Right lobe of liver (tissue), 6 donors: ENCODE measurements around the gene PDIA4. TPM values are rescaled to one million over a fixed set of nuclear protein-coding genes. Genes with fewer than 3 reads are reported as not detected.
"Not testable (repeated sequence)": the region's sequence is repeated elsewhere in the genome, so short reads cannot be mapped to it uniquely, and the experiment has no call there.

ENCODE experiments used
- ATAC-seq, 4 donors: fragments of 200-7000 bp; cut with Tn5 transposase; one replicate each; pipeline ENCODE4 v1.9.1; 2020; ENCODE audit warnings: mild to moderate bottlenecking in 4 of 4, moderate library complexity in 4 of 4
- DNase-seq, 3 donors: peaks; one replicate each; pipeline ENCODE4 v3.0.0-alpha.2; 2020
- H3K27ac ChIP-seq, 3 donors: fragments of 200-600 bp; one replicate each; pipeline ENCODE4 v1.8.0; 2022
- H3K27me3 ChIP-seq, 2 donors: fragments of 200-600 bp; one replicate each; pipeline ENCODE4 v1.8.0; 2022
- H3K36me3 ChIP-seq, 4 donors: fragments of 200-600 bp; sonication (generic) in 1 of 4; one replicate each; pipeline versions ENCODE4 v1.5.1 to v1.8.0; 2017 to 2022; ENCODE audit warnings: control low read depth in 1 of 4
- H3K4me1 ChIP-seq, 4 donors: fragments of 200-600 bp; sonication (generic) in 1 of 4; one replicate each; pipeline versions ENCODE4 v1.5.1 to v1.8.0; 2017 to 2022; ENCODE audit warnings: control low read depth in 1 of 4
- H3K4me3 ChIP-seq, 3 donors: fragments of 200-600 bp; one replicate each; pipeline ENCODE4 v1.8.0; 2022
- H3K9me3 ChIP-seq, 4 donors: fragments of 200-600 bp; sonication (generic) in 1 of 4; one replicate each; pipeline versions ENCODE4 v1.5.1 to v1.8.0; 2017 to 2022; ENCODE audit warnings: control low read depth in 1 of 4
- CTCF ChIP-seq, 4 donors: fragments of 200-600 bp in 3 of 4; fragments of 450-650 bp in 1 of 4; IDR thresholded peaks; one replicate each; pipeline versions ENCODE4 v1.5.1 to v1.8.0; 2016 to 2022; ENCODE audit warnings: antibody characterized with exemption in 4 of 4, mild to moderate bottlenecking in 2 of 4
- POLR2A ChIP-seq: fragments of 450-650 bp; IDR thresholded peaks from one replicate; pipeline ENCODE4 v1.6.1; 2017; ENCODE audit warnings: antibody characterized with exemption, mild to moderate bottlenecking
- WGBS: methylation state at CpG from one replicate; pipeline ENCODE4 v1.1.6; 2018; ENCODE audit warnings: low coverage, low lambda C conversion rate; ENCODE audit not compliant: insufficient coverage; ENCODE audit errors: missing lambda C conversion rate; 5-methylcytosine and 5-hydroxymethylcytosine counted together
- intact Hi-C, 2 donors: fragments of 100-400 bp; cut with DNase I; formaldehyde crosslinking; loops; one replicate each; pipeline versions ENCODE4 v1.11.2 to v1.14.1; 2022
- total RNA-seq, 6 experiments: library from RNA; depleted of rRNA in 2 of 6; stranded (reverse); fragments of >200 nt in 2 of 6; fragmentation: NEBNext Ultra II Directional in 3 of 6; extraction: Animal tissue kit (Norgen Biotek cat#: 25700) in 3 of 6; gene quantifications; one replicate each; pipeline versions ENCODE4 v1.1.0 to v1.2.4, GENCODE V29; 2016 to 2023
- donor health status: DM: no; HTN: yes; CAD: no.
- donor health status: DM: no; HTN: no; CAD: no.
- donor health status: DM: no; HTN: no; CAD: no.
- donor health status: DM: no; HTN: yes; CAD: no.
- donor health status: DM: no; HTN: yes; CAD: no.

The PDIA4 gene
- total RNA-seq, 6 experiments from 2014 or later, result 218 to 368 (median 272) TPM

GRCh38 chr7:148983200-148984146 is 44.8 kb downstream of the PDIA4 start:
- DNase-seq (peak in 2 of 3 donors; percentile 11 to 46), ATAC-seq (peak; percentile 31 to 50 (median 38))
- WGBS, result 2% methylated on average over 14 of the region's 38 CpGs
- intact Hi-C loops, result no loop called here
- Histone ChIP-seq H3K27ac (no peak overlapping the region), H3K36me3 (no peaks in the 10 kb centered on the region), H3K4me1 (peaks cover 0 to 16% (median 3%) of the 10 kb centered on the region in 4 donors), H3K9me3 (no peaks in the 10 kb centered on the region), H3K4me3 (peak overlapping the region; percentile 38 to 48 (median 40)), H3K27me3 (no peaks in the 10 kb centered on the region)
- TF ChIP-seq POLR2A (no peak), CTCF (IDR thresholded peaks at IDR 0.05) (no peak)

- no peak for DNase-seq
- H3K27ac ChIP-seq, result no peak overlapping the region
Measured at GRCh38 chr7:148982654-148983199, 45.6 kb downstream of the PDIA4 start.

GRCh38 chr7:148979827-148980226 is 48.5 kb downstream of the PDIA4 start:
- ATAC-seq, result no peak
- no peak for DNase-seq
- no peaks in the 10 kb centered on the region for H3K36me3 ChIP-seq
- no peak overlapping the region for H3K4me3 ChIP-seq
- no peak for TF ChIP-seq POLR2A
- TF ChIP-seq CTCF (IDR thresholded peaks at IDR 0.05), result no peak
- H3K27me3 ChIP-seq, result no peaks in the 10 kb centered on the region
- intact Hi-C loops, result no loop called here
- peaks cover 0 to 16% (median 3%) of the 10 kb centered on the region in 4 donors for H3K4me1 ChIP-seq
- no peak overlapping the region for H3K27ac ChIP-seq
- WGBS, result 66% methylated on average over 9 of the region's 9 CpGs
- no peaks in the 10 kb centered on the region for H3K9me3 ChIP-seq

More at GRCh38 chr7:148982654-148983199, 45.6 kb downstream of the PDIA4 start:
- H3K4me3 ChIP-seq, result peak overlapping the region; percentile 38 to 48 (median 40)
- intact Hi-C loops, result no loop called here
- 3% methylated on average over 22 of the region's 23 CpGs for WGBS
- ATAC-seq, result no peak
- no peak for TF ChIP-seq CTCF (IDR thresholded peaks at IDR 0.05)
- TF ChIP-seq POLR2A, result no peak
- peaks cover 0 to 16% (median 3%) of the 10 kb centered on the region in 4 donors for H3K4me1 ChIP-seq
- no peaks in the 10 kb centered on the region for H3K9me3 ChIP-seq
- H3K27me3 ChIP-seq, result no peaks in the 10 kb centered on the region
- H3K36me3 ChIP-seq, result no peaks in the 10 kb centered on the region

GRCh38 chr7:148979072-148979471 is 49.2 kb downstream of the PDIA4 start:
- H3K4me3 ChIP-seq, intact Hi-C loops, H3K36me3 ChIP-seq, H3K9me3 ChIP-seq, H3K27ac ChIP-seq, ATAC-seq, DNase-seq, H3K27me3 ChIP-seq: not testable (repeated sequence)
- H3K4me1 ChIP-seq, result peaks cover 0 to 16% (median 2%) of the 10 kb centered on the region in 4 donors
- WGBS, result 76% methylated on average over 7 of the region's 7 CpGs

- H3K9me3 ChIP-seq, result no peaks in the 10 kb centered on the region
- TF ChIP-seq CTCF (IDR thresholded peaks at IDR 0.05) (no peak), POLR2A (no peak)
- no peaks in the 10 kb centered on the region for H3K36me3 ChIP-seq
- H3K4me1 ChIP-seq, result peaks cover 0 to 10% (median 0%) of the 10 kb centered on the region in 4 donors
- no peak overlapping the region for H3K27ac ChIP-seq
- intact Hi-C loops, result no loop called here
- DNase-seq (no peak), ATAC-seq (no peak)
- H3K27me3 ChIP-seq, result no peaks in the 10 kb centered on the region
- no peak overlapping the region for H3K4me3 ChIP-seq
- WGBS, result 41% methylated on average over 7 of the region's 8 CpGs
Measured at GRCh38 chr7:148978091-148978490, 50.2 kb downstream of the PDIA4 start.
